ENCODE results near the gene PIH1D1. TPM values are rescaled to one million over a fixed set of nuclear protein-coding genes. Genes with fewer than 3 reads are reported as not detected.

Gene PIH1D1
- total RNA-seq, 1 experiment from 2014 or later: 153 TPM

DNA sequence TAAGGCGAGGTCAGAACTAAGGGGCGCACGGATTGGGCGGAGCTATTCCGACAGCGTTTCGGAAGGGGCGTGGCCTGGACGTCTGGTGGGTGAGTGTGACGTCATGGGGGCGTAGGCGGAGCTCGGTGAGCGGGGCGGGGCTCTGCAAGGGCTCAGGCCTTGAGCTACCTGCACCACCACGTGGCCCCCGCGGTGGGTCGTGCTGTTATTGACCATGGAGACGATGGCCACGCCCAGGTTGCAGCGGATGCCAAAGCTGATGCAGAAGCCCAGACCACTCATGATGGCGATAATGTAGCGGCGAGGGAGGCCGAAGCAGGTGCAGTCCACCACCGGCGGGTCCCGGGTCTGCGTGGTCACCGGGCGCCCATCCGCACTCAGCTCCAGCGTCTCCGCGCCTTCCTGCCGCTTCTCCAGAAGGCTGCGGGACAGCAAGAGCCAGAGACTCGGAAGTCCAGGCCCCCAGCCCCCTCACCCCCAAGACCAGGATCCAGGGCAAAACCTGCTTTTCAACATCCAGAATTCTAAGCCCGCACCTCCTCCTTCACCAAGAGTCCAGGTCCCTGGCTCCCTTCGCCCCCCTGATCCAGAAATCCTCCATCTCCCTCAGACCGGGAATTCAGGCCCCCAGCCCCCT is 15.1 kb downstream of the PIH1D1 start (continued):
- TF ChIP-seq ZNF532 (CRISPR knock-in tag; IDR thresholded peaks at IDR 0.05; ENCODE audit: borderline replicate concordance): no peak
- TF ChIP-seq TCF7 (CRISPR knock-in tag; IDR thresholded peaks at IDR 0.05; ENCODE audit: low read depth): no peak
- no peak for TF ChIP-seq ZNF671 (CRISPR knock-in tag; IDR thresholded peaks at IDR 0.05)
- no peak for TF ChIP-seq CREB1 (CRISPR knock-in tag; IDR thresholded peaks at IDR 0.05)
- no peak for TF ChIP-seq NFATC4 (CRISPR knock-in tag; IDR thresholded peaks at IDR 0.05)
- TF ChIP-seq ZNF281 (CRISPR knock-in tag; IDR thresholded peaks at IDR 0.05): no peak
- TF ChIP-seq, protein P1, sequence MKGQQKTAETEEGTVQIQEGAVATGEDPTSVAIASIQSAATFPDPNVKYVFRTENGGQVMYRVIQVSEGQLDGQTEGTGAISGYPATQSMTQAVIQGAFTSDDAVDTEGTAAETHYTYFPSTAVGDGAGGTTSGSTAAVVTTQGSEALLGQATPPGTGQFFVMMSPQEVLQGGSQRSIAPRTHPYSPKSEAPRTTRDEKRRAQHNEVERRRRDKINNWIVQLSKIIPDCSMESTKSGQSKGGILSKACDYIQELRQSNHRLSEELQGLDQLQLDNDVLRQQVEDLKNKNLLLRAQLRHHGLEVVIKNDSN (CRISPR knock-in tag; IDR thresholded peaks at IDR 0.05): peak; percentile 89
- no peak for TF ChIP-seq ZNF317 (CRISPR knock-in tag; IDR thresholded peaks at IDR 0.05; ENCODE audit: borderline replicate concordance, low read depth)
- TF ChIP-seq, protein P2, sequence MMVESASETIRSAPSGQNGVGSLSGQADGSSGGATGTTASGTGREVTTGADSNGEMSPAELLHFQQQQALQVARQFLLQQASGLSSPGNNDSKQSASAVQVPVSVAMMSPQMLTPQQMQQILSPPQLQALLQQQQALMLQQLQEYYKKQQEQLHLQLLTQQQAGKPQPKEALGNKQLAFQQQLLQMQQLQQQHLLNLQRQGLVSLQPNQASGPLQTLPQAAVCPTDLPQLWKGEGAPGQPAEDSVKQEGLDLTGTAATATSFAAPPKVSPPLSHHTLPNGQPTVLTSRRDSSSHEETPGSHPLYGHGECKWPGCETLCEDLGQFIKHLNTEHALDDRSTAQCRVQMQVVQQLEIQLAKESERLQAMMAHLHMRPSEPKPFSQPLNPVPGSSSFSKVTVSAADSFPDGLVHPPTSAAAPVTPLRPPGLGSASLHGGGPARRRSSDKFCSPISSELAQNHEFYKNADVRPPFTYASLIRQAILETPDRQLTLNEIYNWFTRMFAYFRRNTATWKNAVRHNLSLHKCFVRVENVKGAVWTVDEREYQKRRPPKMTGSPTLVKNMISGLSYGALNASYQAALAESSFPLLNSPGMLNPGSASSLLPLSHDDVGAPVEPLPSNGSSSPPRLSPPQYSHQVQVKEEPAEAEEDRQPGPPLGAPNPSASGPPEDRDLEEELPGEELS (CRISPR knock-in tag; IDR thresholded peaks at IDR 0.05): 0 out of 2 replicates have a peak, but pooled peaks have one; percentile 16
- TF ChIP-seq ZNF121 (CRISPR knock-in tag; IDR thresholded peaks at IDR 0.05): peak; percentile 83; the same call in 1 of the 2 replicates
- TF ChIP-seq AFF4 (CRISPR knock-in tag; IDR thresholded peaks at IDR 0.05; ENCODE audit: borderline replicate concordance): no peak
